Astrocyte (in vitro differentiated cells and primary cell): ENCODE data around the gene MAT2A.

Source experiments
- EZH2 ChIP-seq: IDR thresholded peaks from 2 replicates; pipeline ENCODE4 v1.6.1; 2012; ENCODE audit warnings: mild to moderate bottlenecking, low read length, inconsistent platforms; ENCODE audit not compliant: insufficient read depth
- TF ChIP-seq, protein P1 (sequence below): IDR thresholded peaks from 2 replicates; pipeline ENCODE4 v1.5.1; 2011; ENCODE audit warnings: low read depth, mild to moderate bottlenecking, inconsistent platforms, low read length, moderate library complexity; ENCODE audit not compliant: insufficient read depth

DNA sequence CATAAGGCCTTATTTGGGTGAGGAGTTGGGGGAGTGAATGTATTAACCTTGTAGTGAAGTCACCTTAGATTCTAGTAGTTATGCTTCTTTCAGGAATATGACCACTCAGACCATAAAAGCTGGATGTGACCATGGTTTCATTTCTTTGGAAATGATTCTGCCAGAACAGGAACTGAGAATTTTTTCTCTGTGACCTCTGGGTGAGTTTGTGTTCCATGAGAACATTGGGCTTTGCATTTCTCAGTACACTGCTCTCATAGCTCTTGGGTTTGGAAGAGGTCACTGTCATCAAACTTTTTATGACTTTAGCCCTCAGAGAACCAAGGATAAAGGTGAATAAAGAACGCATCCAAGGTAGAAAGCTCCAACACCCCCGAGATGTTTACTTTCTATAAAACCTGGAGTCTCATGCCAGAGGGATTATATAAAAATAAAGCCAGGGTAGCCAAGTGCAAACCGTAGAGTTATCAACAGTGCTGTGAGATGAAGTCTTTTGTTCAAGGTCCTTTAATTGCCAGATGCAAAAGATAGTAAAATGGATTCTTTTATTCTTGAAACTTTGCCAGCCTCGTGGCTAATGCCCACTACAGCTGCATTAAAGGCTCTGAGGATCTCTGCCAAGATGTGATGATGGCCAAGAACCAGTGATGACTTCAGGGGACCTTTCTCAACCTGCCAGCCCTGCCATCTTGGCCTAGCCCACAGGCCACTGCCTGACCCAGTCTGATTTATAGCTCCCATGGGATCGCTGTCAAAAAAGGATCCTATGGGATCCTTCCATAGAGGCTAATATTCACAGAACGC lies 27.8 kb upstream of the MAT2A start:
- no peak for TF ChIP-seq EZH2
- TF ChIP-seq, protein P1, sequence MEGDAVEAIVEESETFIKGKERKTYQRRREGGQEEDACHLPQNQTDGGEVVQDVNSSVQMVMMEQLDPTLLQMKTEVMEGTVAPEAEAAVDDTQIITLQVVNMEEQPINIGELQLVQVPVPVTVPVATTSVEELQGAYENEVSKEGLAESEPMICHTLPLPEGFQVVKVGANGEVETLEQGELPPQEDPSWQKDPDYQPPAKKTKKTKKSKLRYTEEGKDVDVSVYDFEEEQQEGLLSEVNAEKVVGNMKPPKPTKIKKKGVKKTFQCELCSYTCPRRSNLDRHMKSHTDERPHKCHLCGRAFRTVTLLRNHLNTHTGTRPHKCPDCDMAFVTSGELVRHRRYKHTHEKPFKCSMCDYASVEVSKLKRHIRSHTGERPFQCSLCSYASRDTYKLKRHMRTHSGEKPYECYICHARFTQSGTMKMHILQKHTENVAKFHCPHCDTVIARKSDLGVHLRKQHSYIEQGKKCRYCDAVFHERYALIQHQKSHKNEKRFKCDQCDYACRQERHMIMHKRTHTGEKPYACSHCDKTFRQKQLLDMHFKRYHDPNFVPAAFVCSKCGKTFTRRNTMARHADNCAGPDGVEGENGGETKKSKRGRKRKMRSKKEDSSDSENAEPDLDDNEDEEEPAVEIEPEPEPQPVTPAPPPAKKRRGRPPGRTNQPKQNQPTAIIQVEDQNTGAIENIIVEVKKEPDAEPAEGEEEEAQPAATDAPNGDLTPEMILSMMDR: no peak
